K562 (cell line): Measurements from ENCODE around the gene GRIK3. TPM values are rescaled to one million over a fixed set of nuclear protein-coding genes. Genes with fewer than 3 reads are reported as not detected.

ENCODE experiments used
- ATAC-seq: fragments of 200-7000 bp; cut with Tn5 transposase; 3 replicates; pipeline ENCODE4 v1.9.1; 2020; ENCODE audit warnings: moderate library complexity
- BruUV-seq: library from RNA; stranded (reverse); fragments of 400-500 nt; replicated peaks from 2 replicates; lab custom pipeline; 2021; lab: Mats Ljungman, UMichigan
- CTCF ChIA-PET: fragments of 300-600 bp; formaldehyde crosslinking; extraction: SDS; loops from one replicate; lab custom pipeline; 2021; ENCODE audit warnings: low intra/inter-chr PET ratio; lab: Yijun Ruan, JAX
- POLR2A ChIA-PET: fragments of 300-600, 350-650 bp; sonication (Branson Sonifier 250); formaldehyde crosslinking; extraction: SDS; loops from one replicate; lab custom pipeline; 2021; ENCODE audit warnings: antibody characterized with exemption, inconsistent platforms; lab: Yijun Ruan, JAX
- DNase-seq, 4 experiments: peaks; one replicate each; pipeline versions ENCODE4 v3.0.0 to v3.0.0-alpha.2; 2011 to 2018; ENCODE audit warnings: low spot score in 3 of 4, mixed read lengths in 3 of 4; ENCODE audit errors: extremely low read depth in 1 of 4
- FAIRE-seq: peaks from 2 replicates; lab custom pipeline; 2011; peaks lifted over from hg19 to GRCh38; lab: Jason Lieb, UNC
- H2AFZ ChIP-seq: 2 replicates; pipeline ENCODE4 v1.6.0; 2011; ENCODE audit warnings: low read depth, low read length, control low read depth, inconsistent platforms
- H3K27ac ChIP-seq: fragments of 200-600 bp; 3 replicates; pipeline ENCODE4 v1.8.0; 2011; ENCODE audit warnings: low read depth, mild to moderate bottlenecking, control low read depth, inconsistent platforms, low read length, moderate library complexity, mixed read lengths; ENCODE audit errors: extremely low read depth
- H3K27me3 ChIP-seq, 2 experiments: fragments of 300-600 bp in 1 of 2; 2 replicates in 1 of 2; 3 replicates in 1 of 2; pipeline versions ENCODE4 v1.6.0 to v1.8.0; 2011; ENCODE audit warnings: inconsistent platforms in 2 of 2, low read length in 2 of 2, mild to moderate bottlenecking in 1 of 2, mixed read lengths in 1 of 2, moderate library complexity in 1 of 2; ENCODE audit not compliant: control insufficient read depth in 2 of 2, insufficient read depth in 2 of 2
- H3K36me3 ChIP-seq: fragments of 300-600 bp; 3 replicates; pipeline ENCODE4 v1.8.0; 2011; ENCODE audit warnings: mild to moderate bottlenecking, low read length, inconsistent platforms; ENCODE audit not compliant: control insufficient read depth, insufficient read depth
- H3K4me1 ChIP-seq, 2 experiments: fragments of 200-600 bp in 1 of 2; replicated peaks in 1 of 2; 2 replicates in 1 of 2; 3 replicates in 1 of 2; pipeline versions ENCODE4 v1.5.1 to v1.8.0; 2011; ENCODE audit warnings: inconsistent platforms in 2 of 2, low read length in 2 of 2, mild to moderate bottlenecking in 1 of 2, mixed read lengths in 1 of 2, moderate library complexity in 1 of 2; ENCODE audit not compliant: control insufficient read depth in 2 of 2, insufficient read depth in 2 of 2
- H3K4me2 ChIP-seq: 2 replicates; pipeline ENCODE4 v1.6.1; 2011; ENCODE audit warnings: low read length, control low read depth, inconsistent platforms, mixed read lengths; ENCODE audit not compliant: insufficient read depth
- H3K4me3 ChIP-seq: fragments of 200-600 bp; sonication (generic), shearing (Covaris generic); 2 replicates; pipeline ENCODE4 v1.5.1; 2016; ENCODE audit warnings: control low read depth, inconsistent platforms
- H3K79me2 ChIP-seq: fragments of 200-600 bp; 3 replicates; pipeline ENCODE4 v1.8.0; 2011; ENCODE audit warnings: low read length, inconsistent platforms; ENCODE audit not compliant: control insufficient read depth, insufficient read depth
- H3K9ac ChIP-seq, 2 experiments: 2 replicates each; pipeline versions ENCODE4 v1.6.0 to v1.6.1; 2011; ENCODE audit warnings: low read depth in 2 of 2, low read length in 2 of 2, control low read depth in 1 of 2, inconsistent platforms in 1 of 2, mild to moderate bottlenecking in 1 of 2, mixed read lengths in 1 of 2; ENCODE audit not compliant: insufficient read depth in 1 of 2
- H3K9me1 ChIP-seq: one replicate; pipeline ENCODE4 v1.6.0; 2011; ENCODE audit warnings: inconsistent platforms, mild to moderate bottlenecking, low read length, moderate library complexity; ENCODE audit not compliant: control insufficient read depth, insufficient read depth
- H3K9me3 ChIP-seq: replicated peaks from 2 replicates; pipeline ENCODE4 v1.5.1; 2011; ENCODE audit warnings: low read depth, low read length, inconsistent platforms; ENCODE audit not compliant: control insufficient read depth, insufficient read depth
- H4K20me1 ChIP-seq: replicated peaks from 2 replicates; pipeline ENCODE4 v1.6.1; 2011; ENCODE audit warnings: low read length, inconsistent platforms, mixed read lengths; ENCODE audit not compliant: control insufficient read depth, insufficient read depth
- ARID2 ChIP-seq: fragments of 450-650 bp; IDR thresholded peaks from 2 replicates; pipeline ENCODE4 v1.6.1; 2017; ENCODE audit warnings: antibody characterized with exemption, mild to moderate bottlenecking
- GABPB1 ChIP-seq: sonication (generic); formaldehyde crosslinking; IDR thresholded peaks from 2 replicates; pipeline ENCODE4 v1.8.0; 2022; ENCODE audit warnings: mild to moderate bottlenecking, missing genetic modification reagents
- LCOR ChIP-seq: sonication (generic); formaldehyde crosslinking; IDR thresholded peaks from 2 replicates; pipeline ENCODE4 v1.8.0; 2022; ENCODE audit warnings: mild to moderate bottlenecking, missing genetic modification reagents
- NUFIP1 ChIP-seq: fragments of 450-650 bp; IDR thresholded peaks from 2 replicates; pipeline ENCODE4 v1.6.1; 2018; ENCODE audit not compliant: partially characterized antibody
- OTX1 ChIP-seq: fragments of 450-650 bp; formaldehyde crosslinking; IDR thresholded peaks from 2 replicates; pipeline ENCODE4 v1.4.0; 2022; ENCODE audit warnings: mild to moderate bottlenecking
- PHF8 ChIP-seq: fragments of 200-600 bp; sonication (generic); IDR thresholded peaks from 2 replicates; pipeline ENCODE4 v1.6.1; 2012; ENCODE audit warnings: mixed run types, mild to moderate bottlenecking, inconsistent platforms, low read length, moderate library complexity, borderline replicate concordance
- ZNF174 ChIP-seq: fragments of 250-450 bp; sonication (Bioruptor Pico); IDR thresholded peaks from 2 replicates; pipeline ENCODE4 v1.4.0; 2020; ENCODE audit warnings: mild to moderate bottlenecking
- ZNF609 ChIP-seq: sonication (generic); formaldehyde crosslinking; IDR thresholded peaks from 2 replicates; pipeline ENCODE4 v1.8.1; 2023; ENCODE audit warnings: missing genetic modification reagents, mild to moderate bottlenecking, borderline replicate concordance
- ZNF79 ChIP-seq: fragments of 250-450 bp; sonication (Bioruptor Pico); IDR thresholded peaks from 2 replicates; pipeline ENCODE4 v1.4.0; 2020; ENCODE audit warnings: low read depth, mild to moderate bottlenecking, moderate library complexity
- ZNF830 ChIP-seq: fragments of 250-450 bp; sonication (Bioruptor Pico); IDR thresholded peaks from 2 replicates; pipeline ENCODE4 v1.5.0; 2021; ENCODE audit warnings: mild to moderate bottlenecking
- WGBS: fragments of 100-300 bp; shearing (Covaris generic); methylation state at CpG from one replicate; pipeline ENCODE4 v1.1.6; 2016; ENCODE audit warnings: low coverage, mixed read lengths; ENCODE audit not compliant: insufficient coverage; ENCODE audit errors: missing lambda C conversion rate; 5-methylcytosine and 5-hydroxymethylcytosine counted together
- in situ Hi-C: fragments of 300-500 bp; cut with MboI; formaldehyde crosslinking; loops from 4 replicates; pipeline ENCODE4 v1.15.0; 2018; ENCODE audit warnings: inconsistent platforms, mixed read lengths
- intact Hi-C: fragments of 100-400 bp; cut with micrococcal nuclease; formaldehyde crosslinking; loops from 2 replicates; pipeline ENCODE4 v1.14.2; 2022
- polyA plus RNA-seq, 8 experiments: library from polyadenylated mRNA; depleted of rRNA in 4 of 8; stranded (reverse) in 5 of 8; unstranded in 3 of 8; fragments of >200 nt; fragmentation: Nextera tagmentation in 2 of 8; fragmentation: Illumina TruSeq in 1 of 8; extraction: Ambion mirVana in 2 of 8; extraction: Trizol in 1 of 8; gene quantifications; 2 replicates each; pipeline versions ENCODE4 v1.2.1 to v1.2.3, GENCODE V29; 2011 to 2014; ENCODE audit warnings: inconsistent platforms in 1 of 8, missing spikeins in 1 of 8
- total RNA-seq, 7 experiments: library from RNA; depleted of rRNA in 6 of 7; stranded (reverse); fragments of >200 nt in 6 of 7; fragmentation: Illumina TruSeq in 2 of 7; extraction: Trizol in 2 of 7; gene quantifications; 2 replicates each; pipeline versions ENCODE4 v1.2.1 to v1.2.3, GENCODE V29; 2011 to 2021; ENCODE audit warnings: low replicate concordance in 1 of 7
- TF ChIP-seq, protein P1 (sequence below): fragments of 250-450 bp; sonication (Bioruptor Pico); IDR thresholded peaks from 2 replicates; pipeline ENCODE4 v1.4.0; 2020

The GRIK3 gene
- total and polyA plus RNA-seq, 9 of the 15 experiments (the other 6 are each of a cell fraction or from before 2014, with no cell fraction given), result not detected

GRCh38 chr1:36913016-36913415, 121.3 kb downstream of the GRIK3 start:
- WGBS, result 0% methylated on average over 5 of the region's 5 CpGs
- no peaks in the 10 kb centered on the region; the same call in none of the 2 replicates for H4K20me1 ChIP-seq
- no peak overlapping the region for H3K4me3 ChIP-seq
- ATAC-seq (no peak), DNase-seq (no peak)
- H3K9ac ChIP-seq, result no peak overlapping the region
- no peak for TF ChIP-seq PHF8
- no peak for TF ChIP-seq GABPB1
- TF ChIP-seq, protein P1, sequence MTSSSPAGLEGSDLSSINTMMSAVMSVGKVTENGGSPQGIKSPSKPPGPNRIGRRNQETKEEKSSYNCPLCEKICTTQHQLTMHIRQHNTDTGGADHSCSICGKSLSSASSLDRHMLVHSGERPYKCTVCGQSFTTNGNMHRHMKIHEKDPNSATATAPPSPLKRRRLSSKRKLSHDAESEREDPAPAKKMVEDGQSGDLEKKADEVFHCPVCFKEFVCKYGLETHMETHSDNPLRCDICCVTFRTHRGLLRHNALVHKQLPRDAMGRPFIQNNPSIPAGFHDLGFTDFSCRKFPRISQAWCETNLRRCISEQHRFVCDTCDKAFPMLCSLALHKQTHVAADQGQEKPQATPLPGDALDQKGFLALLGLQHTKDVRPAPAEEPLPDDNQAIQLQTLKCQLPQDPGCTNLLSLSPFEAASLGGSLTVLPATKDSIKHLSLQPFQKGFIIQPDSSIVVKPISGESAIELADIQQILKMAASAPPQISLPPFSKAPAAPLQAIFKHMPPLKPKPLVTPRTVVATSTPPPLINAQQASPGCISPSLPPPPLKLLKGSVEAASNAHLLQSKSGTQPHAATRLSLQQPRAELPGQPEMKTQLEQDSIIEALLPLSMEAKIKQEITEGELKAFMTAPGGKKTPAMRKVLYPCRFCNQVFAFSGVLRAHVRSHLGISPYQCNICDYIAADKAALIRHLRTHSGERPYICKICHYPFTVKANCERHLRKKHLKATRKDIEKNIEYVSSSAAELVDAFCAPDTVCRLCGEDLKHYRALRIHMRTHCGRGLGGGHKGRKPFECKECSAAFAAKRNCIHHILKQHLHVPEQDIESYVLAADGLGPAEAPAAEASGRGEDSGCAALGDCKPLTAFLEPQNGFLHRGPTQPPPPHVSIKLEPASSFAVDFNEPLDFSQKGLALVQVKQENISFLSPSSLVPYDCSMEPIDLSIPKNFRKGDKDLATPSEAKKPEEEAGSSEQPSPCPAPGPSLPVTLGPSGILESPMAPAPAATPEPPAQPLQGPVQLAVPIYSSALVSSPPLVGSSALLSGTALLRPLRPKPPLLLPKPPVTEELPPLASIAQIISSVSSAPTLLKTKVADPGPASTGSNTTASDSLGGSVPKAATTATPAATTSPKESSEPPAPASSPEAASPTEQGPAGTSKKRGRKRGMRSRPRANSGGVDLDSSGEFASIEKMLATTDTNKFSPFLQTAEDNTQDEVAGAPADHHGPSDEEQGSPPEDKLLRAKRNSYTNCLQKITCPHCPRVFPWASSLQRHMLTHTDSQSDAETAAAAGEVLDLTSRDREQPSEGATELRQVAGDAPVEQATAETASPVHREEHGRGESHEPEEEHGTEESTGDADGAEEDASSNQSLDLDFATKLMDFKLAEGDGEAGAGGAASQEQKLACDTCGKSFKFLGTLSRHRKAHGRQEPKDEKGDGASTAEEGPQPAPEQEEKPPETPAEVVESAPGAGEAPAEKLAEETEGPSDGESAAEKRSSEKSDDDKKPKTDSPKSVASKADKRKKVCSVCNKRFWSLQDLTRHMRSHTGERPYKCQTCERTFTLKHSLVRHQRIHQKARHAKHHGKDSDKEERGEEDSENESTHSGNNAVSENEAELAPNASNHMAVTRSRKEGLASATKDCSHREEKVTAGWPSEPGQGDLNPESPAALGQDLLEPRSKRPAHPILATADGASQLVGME (CRISPR knock-in tag), result no peak
- TF ChIP-seq ARID2, result no peak
- no peak for TF ChIP-seq NUFIP1
- TF ChIP-seq ZNF830, result no peak
- TF ChIP-seq OTX1 (CRISPR knock-in tag), result no peak
- no peak for TF ChIP-seq LCOR (CRISPR knock-in tag)
- no peak for TF ChIP-seq ZNF79
- TF ChIP-seq ZNF609 (CRISPR knock-in tag), result no peak
- no peak for TF ChIP-seq ZNF174
- TF ChIP-seq, all 486 proteins: peak for 0
- intact Hi-C loops, result no loop called here
- H3K9me3 ChIP-seq, result no peaks in the 10 kb centered on the region
- no peak overlapping the region for H2AFZ ChIP-seq
- H3K4me2 ChIP-seq, result no peak overlapping the region
- H3K27me3 ChIP-seq, result peaks cover 0 to 13% of the 10 kb centered on the region in 2 experiments; a peak in 2 of 5 replicates
- no peaks in the 10 kb centered on the region for H3K79me2 ChIP-seq
- H3K9me1 ChIP-seq, result no peaks in the 10 kb centered on the region
- no TSS peak for BruUV-seq
- ChIA-PET CTCF (no interaction called here), POLR2A (interaction anchor here (1.0 to 1.7 kb wide), 2 partner anchors 24 to 40 kb away, joined by 3 to 6 read pairs; no protein-coding TSS in a partner anchor)
- no peak for FAIRE-seq
- no peaks in the 10 kb centered on the region for H3K36me3 ChIP-seq
- in situ Hi-C loops, result no loop called here
- no peak overlapping the region for H3K27ac ChIP-seq
- H3K4me1 ChIP-seq, result no peaks in the 10 kb centered on the region
